Measurements from ENCODE around the gene PHLPP1. TPM values are rescaled to one million over a fixed set of nuclear protein-coding genes. Genes with fewer than 3 reads are reported as not detected.

Gene PHLPP1
- total and polyA plus RNA-seq, 9 of the 15 experiments (the other 6 are each of a cell fraction or from before 2014, with no cell fraction given), result 0.56 to 9.0 (median 4.5) TPM

GRCh38 chr18:62755454-62755853 lies 40.1 kb downstream of the PHLPP1 start:
- ATAC-seq (no peak), DNase-seq (ENCODE audit: extremely low read depth in 1 of 4, low spot score in 3 of 4) (no peak), FAIRE-seq (no peak)
- BruUV-seq (replicated peaks), result no TSS peak
- H3K4me2 ChIP-seq (ENCODE audit: insufficient read depth, low read length), result no peak overlapping the region
- in situ Hi-C loops (cut with MboI), result no loop called here
- peaks cover 3 to 6% of the 10 kb centered on the region in 2 experiments; a peak in 4 of 5 replicates for H3K4me1 ChIP-seq (replicated peaks in 1 of 2; ENCODE audit: control insufficient read depth in 2 of 2, insufficient read depth in 2 of 2, low read length in 2 of 2)
- ChIA-PET CTCF (ENCODE audit: low intra/inter-chr PET ratio) (no interaction called here), POLR2A (interaction anchor here (1.0 kb wide), 1 partner anchor 43 kb away, joined by 3 read pairs; no protein-coding TSS in a partner anchor)
- H3K79me2 ChIP-seq (ENCODE audit: control insufficient read depth, insufficient read depth, low read length), result peaks cover 40% of the 10 kb centered on the region
- H2AFZ ChIP-seq (ENCODE audit: low read depth, low read length), result no peak overlapping the region
- H3K4me3 ChIP-seq, result no peak overlapping the region
- 15% methylated on average over 1 of the region's 1 CpG for WGBS (ENCODE audit: insufficient coverage, low coverage, missing lambda C conversion rate)
- H3K9me3 ChIP-seq (replicated peaks; ENCODE audit: control insufficient read depth, insufficient read depth, low read depth, low read length), result no peaks in the 10 kb centered on the region
- H3K27me3 ChIP-seq (ENCODE audit: control insufficient read depth in 2 of 2, insufficient read depth in 2 of 2, low read length in 2 of 2), result no peaks in the 10 kb centered on the region
- no peak overlapping the region for H3K9ac ChIP-seq (ENCODE audit: insufficient read depth in 1 of 2, low read depth in 2 of 2, low read length in 2 of 2)
- H3K27ac ChIP-seq (ENCODE audit: extremely low read depth, low read depth, low read length), result no peak overlapping the region
- intact Hi-C loops (cut with micrococcal nuclease), result no loop called here
- no peaks in the 10 kb centered on the region for H3K36me3 ChIP-seq (ENCODE audit: control insufficient read depth, insufficient read depth, low read length)
- no peaks in the 10 kb centered on the region for H4K20me1 ChIP-seq (replicated peaks; ENCODE audit: control insufficient read depth, insufficient read depth, low read length)
- no peaks in the 10 kb centered on the region for H3K9me1 ChIP-seq (ENCODE audit: control insufficient read depth, insufficient read depth, low read length)
- TF ChIP-seq SREBF1 (IDR thresholded peaks at IDR 0.05; ENCODE audit: borderline replicate concordance, low read depth, low read length) (no peak), HOXB6 (CRISPR knock-in tag; IDR thresholded peaks at IDR 0.05; ENCODE audit: borderline replicate concordance) (no peak), POLR2A (conservative IDR thresholded peaks at IDR 0.05) (no peak), MBD1 (CRISPR knock-in tag; IDR thresholded peaks at IDR 0.05) (no peak), ZNF274 (IDR thresholded peaks at IDR 0.05; ENCODE audit: borderline replicate concordance, low read depth, low read length) (no peak), CBX1 (IDR thresholded peaks at IDR 0.05; ENCODE audit: low read depth) (no peak), NFIX (CRISPR knock-in tag; IDR thresholded peaks at IDR 0.05; ENCODE audit: low read depth) (no peak)
- TF ChIP-seq, protein P1, sequence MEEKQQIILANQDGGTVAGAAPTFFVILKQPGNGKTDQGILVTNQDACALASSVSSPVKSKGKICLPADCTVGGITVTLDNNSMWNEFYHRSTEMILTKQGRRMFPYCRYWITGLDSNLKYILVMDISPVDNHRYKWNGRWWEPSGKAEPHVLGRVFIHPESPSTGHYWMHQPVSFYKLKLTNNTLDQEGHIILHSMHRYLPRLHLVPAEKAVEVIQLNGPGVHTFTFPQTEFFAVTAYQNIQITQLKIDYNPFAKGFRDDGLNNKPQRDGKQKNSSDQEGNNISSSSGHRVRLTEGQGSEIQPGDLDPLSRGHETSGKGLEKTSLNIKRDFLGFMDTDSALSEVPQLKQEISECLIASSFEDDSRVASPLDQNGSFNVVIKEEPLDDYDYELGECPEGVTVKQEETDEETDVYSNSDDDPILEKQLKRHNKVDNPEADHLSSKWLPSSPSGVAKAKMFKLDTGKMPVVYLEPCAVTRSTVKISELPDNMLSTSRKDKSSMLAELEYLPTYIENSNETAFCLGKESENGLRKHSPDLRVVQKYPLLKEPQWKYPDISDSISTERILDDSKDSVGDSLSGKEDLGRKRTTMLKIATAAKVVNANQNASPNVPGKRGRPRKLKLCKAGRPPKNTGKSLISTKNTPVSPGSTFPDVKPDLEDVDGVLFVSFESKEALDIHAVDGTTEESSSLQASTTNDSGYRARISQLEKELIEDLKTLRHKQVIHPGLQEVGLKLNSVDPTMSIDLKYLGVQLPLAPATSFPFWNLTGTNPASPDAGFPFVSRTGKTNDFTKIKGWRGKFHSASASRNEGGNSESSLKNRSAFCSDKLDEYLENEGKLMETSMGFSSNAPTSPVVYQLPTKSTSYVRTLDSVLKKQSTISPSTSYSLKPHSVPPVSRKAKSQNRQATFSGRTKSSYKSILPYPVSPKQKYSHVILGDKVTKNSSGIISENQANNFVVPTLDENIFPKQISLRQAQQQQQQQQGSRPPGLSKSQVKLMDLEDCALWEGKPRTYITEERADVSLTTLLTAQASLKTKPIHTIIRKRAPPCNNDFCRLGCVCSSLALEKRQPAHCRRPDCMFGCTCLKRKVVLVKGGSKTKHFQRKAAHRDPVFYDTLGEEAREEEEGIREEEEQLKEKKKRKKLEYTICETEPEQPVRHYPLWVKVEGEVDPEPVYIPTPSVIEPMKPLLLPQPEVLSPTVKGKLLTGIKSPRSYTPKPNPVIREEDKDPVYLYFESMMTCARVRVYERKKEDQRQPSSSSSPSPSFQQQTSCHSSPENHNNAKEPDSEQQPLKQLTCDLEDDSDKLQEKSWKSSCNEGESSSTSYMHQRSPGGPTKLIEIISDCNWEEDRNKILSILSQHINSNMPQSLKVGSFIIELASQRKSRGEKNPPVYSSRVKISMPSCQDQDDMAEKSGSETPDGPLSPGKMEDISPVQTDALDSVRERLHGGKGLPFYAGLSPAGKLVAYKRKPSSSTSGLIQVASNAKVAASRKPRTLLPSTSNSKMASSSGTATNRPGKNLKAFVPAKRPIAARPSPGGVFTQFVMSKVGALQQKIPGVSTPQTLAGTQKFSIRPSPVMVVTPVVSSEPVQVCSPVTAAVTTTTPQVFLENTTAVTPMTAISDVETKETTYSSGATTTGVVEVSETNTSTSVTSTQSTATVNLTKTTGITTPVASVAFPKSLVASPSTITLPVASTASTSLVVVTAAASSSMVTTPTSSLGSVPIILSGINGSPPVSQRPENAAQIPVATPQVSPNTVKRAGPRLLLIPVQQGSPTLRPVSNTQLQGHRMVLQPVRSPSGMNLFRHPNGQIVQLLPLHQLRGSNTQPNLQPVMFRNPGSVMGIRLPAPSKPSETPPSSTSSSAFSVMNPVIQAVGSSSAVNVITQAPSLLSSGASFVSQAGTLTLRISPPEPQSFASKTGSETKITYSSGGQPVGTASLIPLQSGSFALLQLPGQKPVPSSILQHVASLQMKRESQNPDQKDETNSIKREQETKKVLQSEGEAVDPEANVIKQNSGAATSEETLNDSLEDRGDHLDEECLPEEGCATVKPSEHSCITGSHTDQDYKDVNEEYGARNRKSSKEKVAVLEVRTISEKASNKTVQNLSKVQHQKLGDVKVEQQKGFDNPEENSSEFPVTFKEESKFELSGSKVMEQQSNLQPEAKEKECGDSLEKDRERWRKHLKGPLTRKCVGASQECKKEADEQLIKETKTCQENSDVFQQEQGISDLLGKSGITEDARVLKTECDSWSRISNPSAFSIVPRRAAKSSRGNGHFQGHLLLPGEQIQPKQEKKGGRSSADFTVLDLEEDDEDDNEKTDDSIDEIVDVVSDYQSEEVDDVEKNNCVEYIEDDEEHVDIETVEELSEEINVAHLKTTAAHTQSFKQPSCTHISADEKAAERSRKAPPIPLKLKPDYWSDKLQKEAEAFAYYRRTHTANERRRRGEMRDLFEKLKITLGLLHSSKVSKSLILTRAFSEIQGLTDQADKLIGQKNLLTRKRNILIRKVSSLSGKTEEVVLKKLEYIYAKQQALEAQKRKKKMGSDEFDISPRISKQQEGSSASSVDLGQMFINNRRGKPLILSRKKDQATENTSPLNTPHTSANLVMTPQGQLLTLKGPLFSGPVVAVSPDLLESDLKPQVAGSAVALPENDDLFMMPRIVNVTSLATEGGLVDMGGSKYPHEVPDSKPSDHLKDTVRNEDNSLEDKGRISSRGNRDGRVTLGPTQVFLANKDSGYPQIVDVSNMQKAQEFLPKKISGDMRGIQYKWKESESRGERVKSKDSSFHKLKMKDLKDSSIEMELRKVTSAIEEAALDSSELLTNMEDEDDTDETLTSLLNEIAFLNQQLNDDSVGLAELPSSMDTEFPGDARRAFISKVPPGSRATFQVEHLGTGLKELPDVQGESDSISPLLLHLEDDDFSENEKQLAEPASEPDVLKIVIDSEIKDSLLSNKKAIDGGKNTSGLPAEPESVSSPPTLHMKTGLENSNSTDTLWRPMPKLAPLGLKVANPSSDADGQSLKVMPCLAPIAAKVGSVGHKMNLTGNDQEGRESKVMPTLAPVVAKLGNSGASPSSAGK (IDR thresholded peaks at IDR 0.05), result no peak
